HUDEP-2 (cell line): ENCODE data around the gene PEX11B.

Experiments used
- DNase-seq, 76 experiments: peaks; one replicate each; lab custom pipeline; 2025; ENCODE audit not compliant: unreplicated experiment in 76 of 76; lab: John Stamatoyannopoulos, UW

Gene PEX11B

GRCh38 chr1:145918144-145918991, at the start of gene PEX11B:
TSS of gene PEX11B (minus strand) at chr1:145918717. CDS start at chr1:145918688, 29 bp downstream.
- DNase-seq = peak in 75 of 76 experiments; percentile 31 to 96 (median 85)

GRCh38 chr1:145967288-145967687, 48.8 kb upstream of the PEX11B start:
- DNase-seq = no peak

- no peak for DNase-seq
Measured at GRCh38 chr1:145965119-145965744, 46.7 kb upstream of the PEX11B start.

GRCh38 chr1:145964328-145965118, 46.0 kb upstream of the PEX11B start, which contains the start of the genes ANKRD34A and POLR3GL:
TSS of gene ANKRD34A (minus strand) at chr1:145964575. CDS start at chr1:145961759, 2,816 bp downstream.
TSS of gene POLR3GL (plus strand) at chr1:145964690. CDS start at chr1:145974866, 10,176 bp downstream.
- peak in 75 of 76 experiments; percentile 51 to 96 (median 88) for DNase-seq

GRCh38 chr1:145963265-145964019, 44.9 kb upstream of the PEX11B start:
- DNase-seq = no peak

- DNase-seq = no peak
Measured at GRCh38 chr1:145962157-145963102, 43.9 kb upstream of the PEX11B start.

GRCh38 chr1:145961425-145962156, 43.1 kb upstream of the PEX11B start:
- DNase-seq = peak in 4 of 76 experiments; percentile 13 to 31 (median 24)

GRCh38 chr1:145961109-145961424, 42.5 kb upstream of the PEX11B start:
- no peak for DNase-seq

GRCh38 chr1:145960468-145961108, 42.1 kb upstream of the PEX11B start:
- DNase-seq = peak in 37 of 76 experiments; percentile 7 to 66 (median 44)

GRCh38 chr1:145959957-145960467, 41.5 kb upstream of the PEX11B start:
- DNase-seq = no peak

- no peak for DNase-seq
Measured at GRCh38 chr1:145959333-145959732, 40.8 kb upstream of the PEX11B start.

- no peak for DNase-seq
Measured at GRCh38 chr1:145958734-145959133, 40.2 kb upstream of the PEX11B start.

- DNase-seq = peak in 75 of 76 experiments; percentile 57 to 98 (median 95)
Measured at GRCh38 chr1:145957443-145958319, 39.2 kb upstream of the PEX11B start, which contains the start of gene LIX1L. TSS of gene LIX1L (minus strand) at chr1:145958017. CDS start at chr1:145957927, 90 bp downstream.

- no peak for DNase-seq
Measured at GRCh38 chr1:145956781-145957442, 38.4 kb upstream of the PEX11B start.

- DNase-seq = no peak
Measured at GRCh38 chr1:145956361-145956760, 37.8 kb upstream of the PEX11B start.

- DNase-seq = no peak
Measured at GRCh38 chr1:145955436-145955835, 36.9 kb upstream of the PEX11B start.
